Measurements from ENCODE around the gene SERPINB13.

The SERPINB13 gene

GRCh38 chr18:63603355-63603754 is 16.2 kb downstream of the SERPINB13 start:
- Histone ChIP-seq H3K9me3 (ENCODE audit: insufficient read depth, low read length) (no peaks in the 10 kb centered on the region), H3K27me3 (ENCODE audit: low read length) (no peaks in the 10 kb centered on the region), H2AFZ (ENCODE audit: low read depth, low read length, severe bottlenecking) (no peak overlapping the region), H3K4me3 (ENCODE audit: insufficient read depth, low read length, poor library complexity, severe bottlenecking) (no peak overlapping the region), H3F3A (ENCODE audit: insufficient read depth) (no peaks in the 10 kb centered on the region), H4K20me1 (ENCODE audit: low read depth, low read length) (no peaks in the 10 kb centered on the region), H3K27ac (ENCODE audit: low read depth, low read length) (no peak overlapping the region), H3K36me3 (ENCODE audit: low read length) (no peaks in the 10 kb centered on the region), H3K9me2 (replicated peaks; ENCODE audit: insufficient read depth, low read length) (no peaks in the 10 kb centered on the region), H3K9ac (ENCODE audit: low read length) (no peak overlapping the region), H3K4me2 (ENCODE audit: low read depth, low read length, poor library complexity, severe bottlenecking) (no peak overlapping the region), H3K79me2 (ENCODE audit: insufficient read depth, low read length) (no peaks in the 10 kb centered on the region)
- TF ChIP-seq CTCF (IDR thresholded peaks at IDR 0.05; ENCODE audit: insufficient read depth, low read length, poor library complexity, severe bottlenecking) (no peak), EZH2phosphoT487 (conservative IDR thresholded peaks at IDR 0.05; ENCODE audit: low read length) (no peak)

- Histone ChIP-seq H3K4me2 (ENCODE audit: low read depth, low read length, poor library complexity, severe bottlenecking) (no peak overlapping the region), H3K36me3 (ENCODE audit: low read length) (no peaks in the 10 kb centered on the region), H3K9ac (ENCODE audit: low read length) (no peak overlapping the region), H3K27ac (ENCODE audit: low read depth, low read length) (no peak overlapping the region), H3K79me2 (ENCODE audit: insufficient read depth, low read length) (no peaks in the 10 kb centered on the region), H3K9me3 (ENCODE audit: insufficient read depth, low read length) (no peaks in the 10 kb centered on the region), H3K27me3 (ENCODE audit: low read length) (no peaks in the 10 kb centered on the region), H3F3A (ENCODE audit: insufficient read depth) (no peaks in the 10 kb centered on the region), H3K9me2 (replicated peaks; ENCODE audit: insufficient read depth, low read length) (no peaks in the 10 kb centered on the region), H3K4me3 (ENCODE audit: insufficient read depth, low read length, poor library complexity, severe bottlenecking) (no peak overlapping the region), H4K20me1 (ENCODE audit: low read depth, low read length) (no peaks in the 10 kb centered on the region), H2AFZ (ENCODE audit: low read depth, low read length, severe bottlenecking) (no peak overlapping the region)
- TF ChIP-seq EZH2phosphoT487 (conservative IDR thresholded peaks at IDR 0.05; ENCODE audit: low read length) (no peak), CTCF (IDR thresholded peaks at IDR 0.05; ENCODE audit: insufficient read depth, low read length, poor library complexity, severe bottlenecking) (no peak)
Measured at GRCh38 chr18:63603772-63604171, 16.6 kb downstream of the SERPINB13 start.

DNA sequence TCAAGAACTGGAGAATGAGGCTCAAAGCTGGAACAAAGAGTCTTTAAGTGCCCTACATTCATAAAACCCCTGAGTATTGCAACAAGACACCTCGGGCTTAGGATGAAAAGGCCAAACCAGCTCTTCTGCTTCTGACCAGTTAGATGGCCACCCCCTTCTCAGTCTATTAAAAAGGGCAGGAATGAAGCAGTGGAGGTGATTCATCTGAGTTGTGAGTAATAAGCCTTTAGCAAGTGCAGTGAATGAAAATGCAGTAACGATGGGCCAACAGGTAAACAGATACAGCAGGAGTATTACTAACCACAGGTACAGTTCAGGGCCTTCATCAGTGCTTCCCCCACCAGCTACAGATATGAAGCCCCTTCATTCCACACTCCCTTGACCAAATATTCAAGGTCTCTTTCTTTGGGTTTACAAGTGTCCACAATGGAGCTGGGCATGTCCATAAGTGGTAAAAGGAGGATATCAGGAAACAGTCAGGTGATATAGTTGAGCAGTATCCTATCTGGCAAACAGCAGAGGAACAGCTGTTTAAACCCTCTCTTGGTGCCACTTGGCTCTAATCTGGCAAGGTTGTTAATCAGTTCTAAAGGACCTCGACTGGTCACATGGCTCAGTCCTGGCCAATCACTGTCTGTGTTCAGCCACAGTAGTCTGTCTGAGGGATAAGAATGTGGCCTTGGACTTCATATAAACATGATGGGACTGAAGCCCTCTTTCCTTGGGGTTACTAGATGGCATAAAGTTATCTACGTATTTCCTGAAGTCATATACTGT is 17.8 kb downstream of the SERPINB13 start:
- Histone ChIP-seq H3K27me3 (ENCODE audit: low read length) (no peaks in the 10 kb centered on the region), H2AFZ (ENCODE audit: low read depth, low read length, severe bottlenecking) (no peak overlapping the region), H3K79me2 (ENCODE audit: insufficient read depth, low read length) (no peaks in the 10 kb centered on the region), H3K9ac (ENCODE audit: low read length) (no peak overlapping the region), H4K20me1 (ENCODE audit: low read depth, low read length) (no peaks in the 10 kb centered on the region), H3K4me2 (ENCODE audit: low read depth, low read length, poor library complexity, severe bottlenecking) (no peak overlapping the region), H3K4me3 (ENCODE audit: insufficient read depth, low read length, poor library complexity, severe bottlenecking) (no peak overlapping the region), H3K36me3 (ENCODE audit: low read length) (no peaks in the 10 kb centered on the region), H3F3A (ENCODE audit: insufficient read depth) (no peaks in the 10 kb centered on the region), H3K27ac (ENCODE audit: low read depth, low read length) (no peak overlapping the region), H3K9me3 (ENCODE audit: insufficient read depth, low read length) (no peaks in the 10 kb centered on the region), H3K9me2 (replicated peaks; ENCODE audit: insufficient read depth, low read length) (no peaks in the 10 kb centered on the region)
- TF ChIP-seq EZH2phosphoT487 (conservative IDR thresholded peaks at IDR 0.05; ENCODE audit: low read length) (no peak), CTCF (IDR thresholded peaks at IDR 0.05; ENCODE audit: insufficient read depth, low read length, poor library complexity, severe bottlenecking) (no peak)
